Progenitor cell of endocrine pancreas (in vitro differentiated cells): ENCODE results near the gene STK32A. TPM values are rescaled to one million over a fixed set of nuclear protein-coding genes. Genes with fewer than 3 reads are reported as not detected.
A peak's percentile ranks its signal among the peaks of the same experiment; 100 is the strongest.

Experiments used
- DNase-seq: peaks from one replicate; pipeline ENCODE4 v3.0.0; 2021; ENCODE audit warnings: low spot score; ENCODE audit not compliant: unreplicated experiment
- H3K27ac Mint-ChIP-seq: 2 replicates; pipeline ENCODE4 v1.8.0; 2021; ENCODE audit warnings: mild to moderate bottlenecking, moderate library complexity, mixed read lengths
- H3K27me3 Mint-ChIP-seq: 2 replicates; pipeline ENCODE4 v1.8.0; 2021; ENCODE audit warnings: mixed read lengths
- H3K36me3 Mint-ChIP-seq: 2 replicates; pipeline ENCODE4 v1.8.0; 2022; ENCODE audit warnings: mixed read lengths; ENCODE audit not compliant: insufficient read depth
- H3K4me1 Mint-ChIP-seq: 2 replicates; pipeline ENCODE4 v1.8.0; 2021; ENCODE audit warnings: low read depth, mixed read lengths
- H3K4me3 Mint-ChIP-seq: 2 replicates; pipeline ENCODE4 v1.8.0; 2021; ENCODE audit warnings: low read depth, mild to moderate bottlenecking, moderate library complexity, mixed read lengths
- H3K9me3 Mint-ChIP-seq: 2 replicates; pipeline ENCODE4 v1.8.0; 2021; ENCODE audit warnings: low read depth, mixed read lengths
- total RNA-seq: library from RNA; stranded (reverse); gene quantifications from 2 replicates; pipeline ENCODE4 v1.2.1, GENCODE V29; 2021
- TF ChIP-seq, protein P1 (sequence below): fragments of 200-600 bp; sonication (generic); IDR thresholded peaks from one replicate; pipeline ENCODE4 v1.5.0; 2021; ENCODE audit warnings: antibody characterized with exemption, mild to moderate bottlenecking; ENCODE audit not compliant: unreplicated experiment

The STK32A gene
- total RNA-seq, 1 donor from 2014 or later: 1.3 TPM

DNA sequence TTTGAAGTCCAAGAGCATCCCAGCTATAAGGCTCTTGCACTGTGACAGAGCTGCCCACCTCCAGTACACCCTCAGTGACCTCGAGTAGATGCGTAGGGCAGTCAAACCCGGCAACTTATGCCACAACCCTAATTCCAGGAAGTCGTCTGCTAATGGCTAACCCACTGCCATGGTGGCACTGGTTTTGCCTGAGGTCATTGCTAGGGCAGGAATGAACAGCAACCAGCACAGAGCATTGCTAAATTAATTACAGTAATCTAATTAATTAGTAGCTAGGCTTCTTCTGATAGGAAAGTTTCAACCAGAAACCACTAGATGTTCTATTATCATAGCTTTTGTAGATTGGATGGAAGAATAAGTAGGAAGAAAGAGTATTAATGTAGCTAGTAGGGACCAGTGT is 152.3 kb downstream of the STK32A start:
- DNase-seq: no peak
- Mint-ChIP-seq H3K4me1 (peaks cover 5% of the 10 kb centered on the region), H3K27ac (no peak overlapping the region), H3K27me3 (no peaks in the 10 kb centered on the region), H3K4me3 (no peak overlapping the region), H3K36me3 (no peaks in the 10 kb centered on the region), H3K9me3 (no peaks in the 10 kb centered on the region)
- TF ChIP-seq, protein P1, sequence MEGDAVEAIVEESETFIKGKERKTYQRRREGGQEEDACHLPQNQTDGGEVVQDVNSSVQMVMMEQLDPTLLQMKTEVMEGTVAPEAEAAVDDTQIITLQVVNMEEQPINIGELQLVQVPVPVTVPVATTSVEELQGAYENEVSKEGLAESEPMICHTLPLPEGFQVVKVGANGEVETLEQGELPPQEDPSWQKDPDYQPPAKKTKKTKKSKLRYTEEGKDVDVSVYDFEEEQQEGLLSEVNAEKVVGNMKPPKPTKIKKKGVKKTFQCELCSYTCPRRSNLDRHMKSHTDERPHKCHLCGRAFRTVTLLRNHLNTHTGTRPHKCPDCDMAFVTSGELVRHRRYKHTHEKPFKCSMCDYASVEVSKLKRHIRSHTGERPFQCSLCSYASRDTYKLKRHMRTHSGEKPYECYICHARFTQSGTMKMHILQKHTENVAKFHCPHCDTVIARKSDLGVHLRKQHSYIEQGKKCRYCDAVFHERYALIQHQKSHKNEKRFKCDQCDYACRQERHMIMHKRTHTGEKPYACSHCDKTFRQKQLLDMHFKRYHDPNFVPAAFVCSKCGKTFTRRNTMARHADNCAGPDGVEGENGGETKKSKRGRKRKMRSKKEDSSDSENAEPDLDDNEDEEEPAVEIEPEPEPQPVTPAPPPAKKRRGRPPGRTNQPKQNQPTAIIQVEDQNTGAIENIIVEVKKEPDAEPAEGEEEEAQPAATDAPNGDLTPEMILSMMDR: no peak

DNA sequence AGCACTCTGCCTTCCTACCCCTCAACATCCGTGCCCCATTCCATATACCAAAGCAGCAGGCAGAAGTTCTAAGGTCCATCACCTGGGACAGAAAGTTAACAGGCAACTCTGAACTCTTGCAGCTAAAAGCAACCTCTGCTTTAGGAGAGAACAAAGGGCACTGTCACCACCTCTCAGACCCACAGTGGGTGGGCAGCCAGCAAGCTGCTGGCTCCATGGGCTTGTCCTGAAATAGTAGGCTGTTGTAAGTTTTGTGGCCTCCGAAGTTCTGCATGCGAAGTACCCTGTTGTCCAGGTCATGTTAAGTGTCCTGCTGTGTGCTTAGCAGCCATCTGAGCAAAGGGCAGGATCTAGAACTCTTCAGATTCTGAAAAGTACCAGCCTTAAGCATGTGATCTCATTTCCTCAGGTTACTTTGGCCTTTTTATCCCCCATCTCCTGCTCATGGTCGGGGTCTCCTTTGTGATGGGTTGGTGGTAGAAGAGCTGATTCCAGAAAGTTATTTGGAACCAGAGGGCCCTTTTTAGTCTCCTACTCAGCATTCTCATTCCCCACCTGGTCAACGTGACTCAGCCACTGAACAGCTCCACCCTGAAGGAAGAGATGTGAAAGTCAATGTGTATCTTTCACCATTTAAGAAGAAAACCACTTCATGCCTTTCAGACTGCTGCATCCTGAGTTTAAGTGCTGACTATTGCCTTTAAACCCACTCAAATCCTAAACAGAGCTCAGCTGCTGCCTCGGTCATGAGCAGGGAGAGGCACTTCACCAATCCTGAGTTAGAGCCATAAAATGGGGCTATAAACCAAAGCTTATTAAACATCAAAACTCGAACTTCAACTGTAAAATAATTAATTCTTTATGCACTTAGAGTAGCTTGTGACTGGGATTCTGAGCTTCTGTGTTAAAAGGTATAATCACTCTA is 153.6 kb downstream of the STK32A start:
- peaks cover 1% of the 10 kb centered on the region for H3K36me3 Mint-ChIP-seq
- H3K27me3 Mint-ChIP-seq: no peaks in the 10 kb centered on the region
- H3K4me1 Mint-ChIP-seq: peaks cover 1% of the 10 kb centered on the region
- no peak for DNase-seq
- TF ChIP-seq, protein P1: no peak
- no peak overlapping the region for H3K4me3 Mint-ChIP-seq
- no peaks in the 10 kb centered on the region for H3K9me3 Mint-ChIP-seq
- no peak overlapping the region for H3K27ac Mint-ChIP-seq

DNA sequence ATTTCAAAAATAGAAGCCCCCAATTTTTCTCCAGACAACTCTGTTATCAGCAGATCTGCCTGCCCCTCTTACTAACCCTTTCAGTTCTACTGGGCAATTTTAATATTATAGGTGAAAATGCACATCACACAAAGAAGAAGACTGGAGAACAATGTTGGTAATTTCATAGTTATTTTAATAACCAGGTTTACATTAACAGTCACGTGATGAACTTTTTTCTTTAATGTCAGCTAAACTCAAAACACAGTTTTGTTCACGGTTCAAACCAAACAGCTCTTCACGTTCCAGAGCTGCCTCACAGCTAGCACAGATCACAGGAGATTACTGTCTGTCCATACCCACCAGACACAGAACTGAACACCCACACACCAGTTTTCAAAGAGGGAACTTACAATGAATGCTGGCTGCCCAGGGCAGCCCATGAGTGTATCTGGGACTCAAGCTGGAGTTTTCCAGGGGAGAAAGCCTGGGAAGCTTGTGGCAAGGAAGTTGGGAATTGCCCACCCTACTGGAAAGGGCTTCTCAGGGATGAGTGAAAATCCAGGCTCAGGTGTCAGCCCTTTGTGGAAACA is 155.9 kb downstream of the STK32A start:
- no peak for DNase-seq
- Mint-ChIP-seq H3K36me3 (peaks cover 8% of the 10 kb centered on the region), H3K27me3 (no peaks in the 10 kb centered on the region), H3K4me3 (no peak overlapping the region), H3K9me3 (no peaks in the 10 kb centered on the region), H3K27ac (no peak overlapping the region), H3K4me1 (no peaks in the 10 kb centered on the region)
- TF ChIP-seq, protein P1: no peak

DNA sequence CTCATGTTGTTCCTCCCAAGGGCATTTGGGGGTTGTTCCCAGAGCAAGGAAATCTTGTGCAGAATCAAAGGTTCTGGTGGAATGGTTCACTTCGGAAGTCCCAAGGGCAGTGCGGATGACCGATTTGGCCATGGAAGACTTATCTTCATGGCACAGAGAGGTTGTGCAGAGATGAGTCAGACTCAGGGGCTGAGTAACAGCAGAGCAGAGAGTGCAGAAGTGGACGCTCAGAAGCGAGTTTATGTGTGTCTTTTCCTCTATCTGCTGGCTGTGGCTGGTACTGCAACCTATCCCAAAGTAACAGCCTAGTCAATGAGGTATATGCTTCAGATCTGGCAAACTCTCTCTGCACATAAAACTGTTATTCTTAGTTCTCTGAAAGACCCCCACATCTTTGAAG is 157.0 kb downstream of the STK32A start:
- Mint-ChIP-seq H3K9me3 (no peaks in the 10 kb centered on the region), H3K4me1 (no peaks in the 10 kb centered on the region), H3K4me3 (no peak overlapping the region), H3K36me3 (peaks cover 10% of the 10 kb centered on the region), H3K27me3 (no peaks in the 10 kb centered on the region), H3K27ac (no peak overlapping the region)
- TF ChIP-seq, protein P1: peak; percentile 57
- no peak for DNase-seq

DNA sequence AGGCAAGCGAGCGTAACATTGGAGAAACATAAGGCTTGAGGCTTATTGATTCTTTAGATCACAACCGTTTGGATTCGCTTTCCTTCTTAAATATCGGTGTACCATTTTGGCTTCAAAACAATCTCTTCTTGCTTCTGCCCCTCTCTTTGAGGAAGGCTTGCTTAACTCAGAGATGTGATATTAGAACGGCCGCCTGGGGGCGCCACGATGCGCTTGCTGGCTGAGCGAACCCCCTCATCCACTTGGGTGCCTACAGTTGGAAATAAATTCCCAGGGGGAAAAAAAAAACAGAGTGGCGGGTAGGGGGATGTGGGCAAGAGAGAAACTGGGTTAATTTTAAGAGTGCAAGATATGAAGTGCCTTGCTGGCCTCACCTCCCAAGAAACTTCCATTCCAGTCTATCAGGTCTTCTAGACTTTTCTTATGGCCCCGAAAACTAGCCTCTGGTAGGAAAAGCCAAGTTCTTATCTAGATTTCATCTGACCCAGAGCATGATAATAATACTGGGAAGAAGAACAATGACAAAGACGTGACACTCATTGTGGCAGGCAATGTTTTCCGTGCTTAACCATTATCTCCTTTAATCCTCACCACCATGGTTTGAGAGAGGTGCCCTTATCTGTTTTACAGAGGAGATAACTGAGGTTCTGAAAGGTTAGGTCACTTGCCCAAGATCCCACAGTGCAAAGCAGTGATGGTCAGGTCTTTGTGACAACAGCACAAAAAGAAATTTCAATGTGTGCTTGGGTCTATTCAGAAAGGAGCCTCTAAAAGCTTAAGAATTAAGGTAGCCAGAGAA is 159.2 kb downstream of the STK32A start:
- TF ChIP-seq, protein P1: peak; percentile 41
- no peaks in the 10 kb centered on the region for H3K4me1 Mint-ChIP-seq
- H3K4me3 Mint-ChIP-seq: no peak overlapping the region
- H3K36me3 Mint-ChIP-seq: peaks cover 18% of the 10 kb centered on the region
- no peaks in the 10 kb centered on the region for H3K27me3 Mint-ChIP-seq
- no peaks in the 10 kb centered on the region for H3K9me3 Mint-ChIP-seq
- no peak for DNase-seq
- H3K27ac Mint-ChIP-seq: no peak overlapping the region
